ENCODE measurements around the gene RCC1. TPM values are rescaled to one million over a fixed set of nuclear protein-coding genes. Genes with fewer than 3 reads are reported as not detected.
A peak's percentile ranks its signal among the peaks of the same experiment; 100 is the strongest.

RCC1 gene
- total and polyA plus RNA-seq, 4 donors = 10.0 to 20.4 (median 18.0) TPM

- H3K27me3 ChIP-seq (ENCODE audit: control insufficient read depth, insufficient read depth, low read length) = no peaks in the 10 kb centered on the region
- no peak overlapping the region for H3K4me3 ChIP-seq (ENCODE audit: low read depth, low read length)
- WGBS (ENCODE audit: insufficient coverage) = 95% methylated on average over 2 of the region's 3 CpGs
- H3K9me3 ChIP-seq (ENCODE audit: control insufficient read depth, insufficient read depth, low read length) = no peaks in the 10 kb centered on the region
- no peak for DNase-seq (ENCODE audit: low read depth in 4 of 6, low spot score in 6 of 6)
- H3K36me3 ChIP-seq (ENCODE audit: control insufficient read depth, insufficient read depth, low read length) = peaks cover 77% of the 10 kb centered on the region
- H3K4me1 ChIP-seq (ENCODE audit: control insufficient read depth, insufficient read depth, low read length) = no peaks in the 10 kb centered on the region
- no peak overlapping the region for H3K27ac ChIP-seq (ENCODE audit: low read depth, low read length)
Measured at GRCh38 chr1:28482138-28482537, 23.7 kb upstream of the RCC1 start.

GRCh38 chr1:28482702-28483101, 23.1 kb upstream of the RCC1 start:
- Histone ChIP-seq H3K4me3 (ENCODE audit: low read depth, low read length) (no peak overlapping the region), H3K27ac (ENCODE audit: low read depth, low read length) (no peak overlapping the region), H3K27me3 (ENCODE audit: control insufficient read depth, insufficient read depth, low read length) (no peaks in the 10 kb centered on the region), H3K4me1 (ENCODE audit: control insufficient read depth, insufficient read depth, low read length) (no peaks in the 10 kb centered on the region), H3K36me3 (ENCODE audit: control insufficient read depth, insufficient read depth, low read length) (peaks cover 75% of the 10 kb centered on the region), H3K9me3 (ENCODE audit: control insufficient read depth, insufficient read depth, low read length) (no peaks in the 10 kb centered on the region)
- WGBS (ENCODE audit: insufficient coverage) = 100% methylated on average over 1 of the region's 2 CpGs
- no peak for DNase-seq (ENCODE audit: low read depth in 4 of 6, low spot score in 6 of 6)

- Histone ChIP-seq H3K4me1 (ENCODE audit: control insufficient read depth, insufficient read depth, low read length) (no peaks in the 10 kb centered on the region), H3K4me3 (ENCODE audit: low read depth, low read length) (no peak overlapping the region), H3K27me3 (ENCODE audit: control insufficient read depth, insufficient read depth, low read length) (no peaks in the 10 kb centered on the region), H3K27ac (ENCODE audit: low read depth, low read length) (no peak overlapping the region), H3K36me3 (ENCODE audit: control insufficient read depth, insufficient read depth, low read length) (peaks cover 62% of the 10 kb centered on the region), H3K9me3 (ENCODE audit: control insufficient read depth, insufficient read depth, low read length) (no peaks in the 10 kb centered on the region)
- WGBS (ENCODE audit: insufficient coverage) = 100% methylated on average over 1 of the region's 1 CpG
- no peak for DNase-seq (ENCODE audit: low read depth in 4 of 6, low spot score in 6 of 6)
Measured at GRCh38 chr1:28494737-28495136, 11.1 kb upstream of the RCC1 start.

GRCh38 chr1:28499553-28499952, 6.3 kb upstream of the RCC1 start:
- H3K36me3 ChIP-seq (ENCODE audit: control insufficient read depth, insufficient read depth, low read length) = peaks cover 35% of the 10 kb centered on the region

GRCh38 chr1:28501925-28502324, 3.9 kb upstream of the RCC1 start:
- peaks cover 6% of the 10 kb centered on the region for H3K4me1 ChIP-seq (ENCODE audit: control insufficient read depth, insufficient read depth, low read length)
- DNase-seq (ENCODE audit: low read depth in 4 of 6, low spot score in 6 of 6) = no peak
- peaks cover 21% of the 10 kb centered on the region for H3K36me3 ChIP-seq (ENCODE audit: control insufficient read depth, insufficient read depth, low read length)
- H3K27me3 ChIP-seq (ENCODE audit: control insufficient read depth, insufficient read depth, low read length) = no peaks in the 10 kb centered on the region
- H3K9me3 ChIP-seq (ENCODE audit: control insufficient read depth, insufficient read depth, low read length) = no peaks in the 10 kb centered on the region
- no peak overlapping the region for H3K27ac ChIP-seq (ENCODE audit: low read depth, low read length)
- no peak overlapping the region for H3K4me3 ChIP-seq (ENCODE audit: low read depth, low read length)
- WGBS (ENCODE audit: insufficient coverage) = 60% methylated on average over 2 of the region's 4 CpGs

More at GRCh38 chr1:28499553-28499952, 6.3 kb upstream of the RCC1 start:
- 100% methylated on average over 3 of the region's 4 CpGs for WGBS (ENCODE audit: insufficient coverage)
- no peak overlapping the region for H3K27ac ChIP-seq (ENCODE audit: low read depth, low read length)
- no peaks in the 10 kb centered on the region for H3K27me3 ChIP-seq (ENCODE audit: control insufficient read depth, insufficient read depth, low read length)
- no peaks in the 10 kb centered on the region for H3K4me1 ChIP-seq (ENCODE audit: control insufficient read depth, insufficient read depth, low read length)
- no peak for DNase-seq (ENCODE audit: low read depth in 4 of 6, low spot score in 6 of 6)
- H3K4me3 ChIP-seq (ENCODE audit: low read depth, low read length) = no peak overlapping the region
- H3K9me3 ChIP-seq (ENCODE audit: control insufficient read depth, insufficient read depth, low read length) = no peaks in the 10 kb centered on the region

- H3K27ac ChIP-seq (ENCODE audit: low read depth, low read length) = no peak overlapping the region
- peaks cover 14% of the 10 kb centered on the region for H3K4me1 ChIP-seq (ENCODE audit: control insufficient read depth, insufficient read depth, low read length)
- no peaks in the 10 kb centered on the region for H3K27me3 ChIP-seq (ENCODE audit: control insufficient read depth, insufficient read depth, low read length)
- H3K36me3 ChIP-seq (ENCODE audit: control insufficient read depth, insufficient read depth, low read length) = peaks cover 11% of the 10 kb centered on the region
- no peak overlapping the region for H3K4me3 ChIP-seq (ENCODE audit: low read depth, low read length)
- DNase-seq (ENCODE audit: low read depth in 4 of 6, low spot score in 6 of 6) = no peak
- no peaks in the 10 kb centered on the region for H3K9me3 ChIP-seq (ENCODE audit: control insufficient read depth, insufficient read depth, low read length)
- 75% methylated on average over 2 of the region's 3 CpGs for WGBS (ENCODE audit: insufficient coverage)
Measured at GRCh38 chr1:28503117-28503516, 2.7 kb upstream of the RCC1 start.

GRCh38 chr1:28506907-28507246, 1.0 kb downstream of the RCC1 start:
- H3K36me3 ChIP-seq (ENCODE audit: control insufficient read depth, insufficient read depth, low read length) = peaks cover 35% of the 10 kb centered on the region
- no peaks in the 10 kb centered on the region for H3K9me3 ChIP-seq (ENCODE audit: control insufficient read depth, insufficient read depth, low read length)
- H3K4me1 ChIP-seq (ENCODE audit: control insufficient read depth, insufficient read depth, low read length) = peaks cover 15% of the 10 kb centered on the region
- H3K27me3 ChIP-seq (ENCODE audit: control insufficient read depth, insufficient read depth, low read length) = no peaks in the 10 kb centered on the region
- WGBS (ENCODE audit: insufficient coverage) = 4% methylated on average over 4 of the region's 14 CpGs
- DNase-seq (ENCODE audit: low read depth in 4 of 6, low spot score in 6 of 6) = no peak
- H3K27ac ChIP-seq (ENCODE audit: low read depth, low read length) = no peak overlapping the region
- H3K4me3 ChIP-seq (ENCODE audit: low read depth, low read length) = peak overlapping the region; percentile 97

GRCh38 chr1:28507247-28507645, 1.4 kb downstream of the RCC1 start:
- Histone ChIP-seq H3K4me1 (ENCODE audit: control insufficient read depth, insufficient read depth, low read length) (peaks cover 17% of the 10 kb centered on the region), H3K36me3 (ENCODE audit: control insufficient read depth, insufficient read depth, low read length) (peaks cover 38% of the 10 kb centered on the region), H3K27me3 (ENCODE audit: control insufficient read depth, insufficient read depth, low read length) (no peaks in the 10 kb centered on the region), H3K27ac (ENCODE audit: low read depth, low read length) (no peak overlapping the region), H3K4me3 (ENCODE audit: low read depth, low read length) (peak overlapping the region; percentile 97), H3K9me3 (ENCODE audit: control insufficient read depth, insufficient read depth, low read length) (no peaks in the 10 kb centered on the region)
- 4% methylated on average over 6 of the region's 11 CpGs for WGBS (ENCODE audit: insufficient coverage)
- DNase-seq (ENCODE audit: low read depth in 4 of 6, low spot score in 6 of 6) = no peak

- H3K36me3 ChIP-seq (ENCODE audit: control insufficient read depth, insufficient read depth, low read length) = peaks cover 41% of the 10 kb centered on the region
- no peaks in the 10 kb centered on the region for H3K27me3 ChIP-seq (ENCODE audit: control insufficient read depth, insufficient read depth, low read length)
- 70% methylated on average over 2 of the region's 10 CpGs for WGBS (ENCODE audit: insufficient coverage)
- no peak overlapping the region for H3K27ac ChIP-seq (ENCODE audit: low read depth, low read length)
- H3K9me3 ChIP-seq (ENCODE audit: control insufficient read depth, insufficient read depth, low read length) = no peaks in the 10 kb centered on the region
- peaks cover 17% of the 10 kb centered on the region for H3K4me1 ChIP-seq (ENCODE audit: control insufficient read depth, insufficient read depth, low read length)
- peak overlapping the region; percentile 97 for H3K4me3 ChIP-seq (ENCODE audit: low read depth, low read length)
- no peak for DNase-seq (ENCODE audit: low read depth in 4 of 6, low spot score in 6 of 6)
Measured at GRCh38 chr1:28507646-28508434, 2.0 kb downstream of the RCC1 start.

GRCh38 chr1:28508435-28508754, 2.6 kb downstream of the RCC1 start:
- no peak for DNase-seq (ENCODE audit: low read depth in 4 of 6, low spot score in 6 of 6)
- Histone ChIP-seq H3K27ac (ENCODE audit: low read depth, low read length) (no peak overlapping the region), H3K4me3 (ENCODE audit: low read depth, low read length) (no peak overlapping the region), H3K9me3 (ENCODE audit: control insufficient read depth, insufficient read depth, low read length) (no peaks in the 10 kb centered on the region), H3K4me1 (ENCODE audit: control insufficient read depth, insufficient read depth, low read length) (peaks cover 17% of the 10 kb centered on the region), H3K27me3 (ENCODE audit: control insufficient read depth, insufficient read depth, low read length) (no peaks in the 10 kb centered on the region), H3K36me3 (ENCODE audit: control insufficient read depth, insufficient read depth, low read length) (peaks cover 45% of the 10 kb centered on the region)
- no CpG with 5 or more reads among the region's 5 CpGs for WGBS (ENCODE audit: insufficient coverage)
